Ureter (tissue), 1 donor: ENCODE data around the gene MAML3. TPM values are rescaled to one million over a fixed set of nuclear protein-coding genes. Genes with fewer than 3 reads are reported as not detected.

ENCODE experiments used
- DNase-seq: peaks from one replicate; pipeline ENCODE4 v3.0.0-alpha.2; 2020; ENCODE audit warnings: low spot score
- total RNA-seq: library from RNA; stranded (reverse); gene quantifications from one replicate; pipeline ENCODE4 v1.2.4, GENCODE V29; 2023
- donor health status: DM: yes; HTN: yes; CAD: no.

Gene MAML3
- total RNA-seq, 1 donor from 2014 or later, result 23.4 TPM

DNA sequence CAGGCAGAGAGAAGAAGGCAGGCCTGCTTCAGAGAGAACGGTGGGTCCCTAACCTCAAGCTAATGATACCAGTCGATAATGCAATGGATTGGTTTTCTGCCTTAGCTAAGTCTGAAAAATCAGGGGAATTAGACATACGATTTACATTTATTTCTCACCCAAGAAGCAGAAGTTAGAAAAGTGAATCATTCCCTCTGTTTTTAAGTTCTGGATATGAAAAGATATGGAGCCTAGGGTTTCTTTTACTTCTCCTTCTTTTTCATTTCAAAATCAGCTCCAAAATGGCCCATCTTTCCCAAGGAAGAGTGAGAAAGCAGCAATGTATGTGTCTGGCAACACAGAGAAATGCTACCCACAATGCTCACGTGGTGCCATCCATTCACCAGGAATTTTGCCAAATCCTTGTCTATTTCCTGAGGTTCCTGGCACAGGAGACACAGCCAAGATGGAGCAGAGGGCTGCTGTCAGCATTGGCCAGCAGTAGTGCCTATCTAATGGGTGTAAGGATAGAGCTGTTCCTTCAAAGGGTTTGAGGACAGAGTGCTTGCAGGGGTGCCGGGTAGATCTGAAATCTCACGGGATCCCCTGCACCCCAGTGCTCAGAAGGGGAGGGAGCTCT, 231.5 kb downstream of the MAML3 start:
- no peak for DNase-seq

- no peak for DNase-seq
Observed at GRCh38 chr4:139921429-139922184, 232.4 kb downstream of the MAML3 start.

DNA sequence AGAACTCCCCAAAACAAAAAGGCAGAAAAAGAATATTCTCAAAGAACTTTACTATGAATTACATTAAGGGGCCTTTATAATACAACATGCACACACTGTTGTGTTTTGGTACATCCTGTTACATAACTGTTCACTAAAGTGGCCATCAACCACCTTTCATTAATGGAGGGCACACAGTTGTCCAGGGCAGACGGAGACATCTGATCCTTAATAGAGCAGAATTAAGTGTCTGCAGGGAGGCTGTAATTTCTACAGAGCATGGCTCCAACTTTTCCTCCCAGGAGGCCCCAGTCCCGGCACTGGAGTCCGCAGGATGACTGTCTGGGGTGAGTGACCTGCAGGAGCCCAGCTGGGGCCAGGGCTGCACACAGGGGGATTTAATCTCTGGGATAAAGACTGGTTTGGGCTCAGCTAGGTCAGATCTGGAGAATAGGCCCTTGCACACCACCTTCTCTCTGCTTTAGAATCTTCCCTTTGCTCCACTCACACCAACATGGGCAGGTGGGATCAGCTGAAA, 233.4 kb downstream of the MAML3 start:
- DNase-seq, result no peak

- no peak for DNase-seq
Observed at GRCh38 chr4:139919521-139919920, 234.5 kb downstream of the MAML3 start.

- no peak for DNase-seq
Observed at GRCh38 chr4:139919004-139919403, 235.0 kb downstream of the MAML3 start.

DNA sequence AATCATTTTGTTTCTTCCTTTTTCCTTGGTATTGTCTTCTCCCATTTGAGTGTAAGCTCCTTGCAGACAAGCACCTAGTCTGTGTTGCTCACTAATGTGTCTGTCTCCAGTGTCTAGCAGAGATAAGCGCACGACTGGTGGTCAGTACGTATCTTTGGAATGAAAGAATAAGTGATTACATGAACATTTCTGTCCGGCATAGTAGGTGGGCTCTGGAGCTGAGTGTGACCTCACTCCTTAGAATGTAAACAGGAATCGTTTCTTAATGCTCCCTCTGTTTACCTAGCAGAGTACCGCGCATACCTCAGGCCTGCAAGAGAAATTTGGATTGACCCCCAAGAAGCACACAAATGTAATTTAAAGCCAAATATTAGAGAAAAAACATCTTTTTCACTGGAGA, 235.4 kb downstream of the MAML3 start:
- no peak for DNase-seq

DNA sequence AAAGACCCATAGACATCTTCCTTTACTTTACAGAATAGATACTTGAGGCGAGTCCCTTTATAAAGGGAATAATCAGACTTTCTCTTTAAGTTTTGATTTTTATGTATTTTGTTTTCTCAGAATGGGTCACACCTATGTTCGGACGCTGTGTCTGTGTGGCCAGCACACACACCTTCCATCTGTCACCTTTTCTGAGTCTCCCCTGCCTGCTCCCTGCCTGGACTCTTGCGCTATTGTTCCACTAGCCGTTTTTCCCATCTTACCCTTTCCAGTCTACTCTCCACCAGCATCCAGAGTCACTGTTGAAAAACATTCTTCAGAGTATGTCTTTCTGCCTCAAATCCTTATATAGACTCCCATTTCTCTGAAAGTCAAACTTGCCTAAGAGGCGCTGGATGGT, 236.1 kb downstream of the MAML3 start:
- no peak for DNase-seq

DNA sequence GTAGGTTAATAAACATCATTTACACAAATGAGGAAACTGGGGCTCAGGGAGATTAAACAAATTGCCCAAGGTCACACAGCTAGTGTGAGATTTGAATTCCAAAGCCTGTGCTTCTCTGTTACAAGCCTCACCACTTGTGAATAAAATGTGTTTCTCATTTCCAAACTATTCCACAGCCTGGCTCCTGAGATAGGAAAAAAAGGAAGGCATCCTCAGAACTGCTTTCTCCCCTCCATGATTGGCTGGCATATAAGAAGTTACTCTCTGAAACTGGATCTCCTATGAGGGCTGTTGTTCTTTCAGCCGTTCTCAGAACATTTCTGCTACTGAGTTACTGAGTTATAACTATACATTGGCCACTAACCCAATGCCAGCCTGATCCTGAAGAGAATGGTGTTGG, 237.9 kb downstream of the MAML3 start:
- DNase-seq, result no peak

GRCh38 chr4:139915037-139915436, 238.9 kb downstream of the MAML3 start:
- DNase-seq, result no peak

- no peak for DNase-seq
Observed at GRCh38 chr4:139913995-139914598, 239.9 kb downstream of the MAML3 start.

DNA sequence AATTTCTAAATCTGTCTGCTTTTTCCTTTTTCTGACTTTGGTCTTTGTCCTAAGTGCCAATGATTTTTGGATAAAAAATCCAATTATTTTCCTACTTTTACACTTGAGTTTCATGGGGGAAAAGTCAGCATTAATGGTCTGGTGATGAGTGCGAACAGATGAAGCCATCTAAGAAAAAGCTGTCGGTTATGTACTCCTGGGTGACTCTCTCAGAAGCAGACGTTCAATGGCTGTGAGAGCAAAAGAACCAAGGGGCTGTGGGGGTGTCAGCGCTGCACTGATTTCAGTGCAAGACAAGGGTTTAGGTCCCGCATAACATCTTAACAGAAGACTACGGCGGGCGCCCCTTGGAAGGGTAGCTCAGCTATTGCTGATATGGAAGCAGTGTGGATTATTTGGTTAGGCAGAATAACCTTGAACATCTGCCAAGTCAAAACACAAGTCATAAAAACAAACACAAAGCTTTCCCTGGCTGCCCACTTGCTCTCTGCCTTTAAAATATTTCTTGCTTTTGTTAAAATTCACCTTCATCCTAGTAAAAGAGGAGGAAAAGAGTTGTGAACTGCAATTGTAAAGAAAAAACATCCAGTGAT, 240.5 kb downstream of the MAML3 start:
- no peak for DNase-seq

DNA sequence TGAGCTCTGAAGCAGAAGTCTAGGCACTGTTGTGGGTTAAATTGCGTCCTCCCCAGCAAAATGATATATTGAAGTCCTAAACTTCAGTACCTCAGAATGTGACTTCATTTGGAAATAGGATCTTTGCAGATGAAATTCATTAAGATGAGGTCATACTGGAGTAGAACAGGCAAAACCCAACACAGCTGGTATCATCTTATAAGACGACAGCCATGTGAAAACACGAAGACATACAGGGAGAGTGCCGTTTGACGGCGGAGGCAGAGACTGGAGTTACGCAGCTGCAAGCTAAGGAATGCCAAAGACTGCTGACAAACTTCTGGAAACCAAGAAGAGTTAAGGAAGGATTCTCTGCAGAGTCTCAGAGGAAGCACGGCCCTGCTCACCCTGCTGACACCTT, 241.5 kb downstream of the MAML3 start:
- DNase-seq, result no peak

- no peak for DNase-seq
Observed at GRCh38 chr4:139910106-139910505, 243.9 kb downstream of the MAML3 start.

- no peak for DNase-seq
Observed at GRCh38 chr4:139908636-139909437, 245.1 kb downstream of the MAML3 start.

GRCh38 chr4:139907001-139907809, 246.8 kb downstream of the MAML3 start:
- DNase-seq, result no peak

- no peak for DNase-seq
Observed at GRCh38 chr4:139905489-139905888, 248.5 kb downstream of the MAML3 start.

DNA sequence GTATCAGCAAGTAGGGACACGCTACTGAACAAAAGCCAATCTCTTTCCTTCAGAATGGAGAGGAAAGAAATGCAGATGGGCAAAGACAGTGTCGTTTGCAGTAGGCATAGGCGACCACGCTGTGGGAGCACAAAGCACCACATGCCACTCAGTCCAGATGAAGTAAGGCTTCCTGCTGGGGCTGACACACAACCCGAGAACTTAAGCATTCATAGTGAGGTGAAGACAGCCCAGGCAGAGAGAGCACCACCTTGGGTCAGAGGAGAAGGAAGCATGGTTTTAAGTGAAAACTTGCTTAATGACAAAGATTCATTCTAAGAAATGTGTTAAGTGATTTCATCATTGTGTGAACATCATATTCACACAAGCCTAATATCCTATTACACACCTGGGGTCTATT, 249.6 kb downstream of the MAML3 start:
- no peak for DNase-seq

GRCh38 chr4:139903845-139904244, 250.1 kb downstream of the MAML3 start:
- no peak for DNase-seq

DNA sequence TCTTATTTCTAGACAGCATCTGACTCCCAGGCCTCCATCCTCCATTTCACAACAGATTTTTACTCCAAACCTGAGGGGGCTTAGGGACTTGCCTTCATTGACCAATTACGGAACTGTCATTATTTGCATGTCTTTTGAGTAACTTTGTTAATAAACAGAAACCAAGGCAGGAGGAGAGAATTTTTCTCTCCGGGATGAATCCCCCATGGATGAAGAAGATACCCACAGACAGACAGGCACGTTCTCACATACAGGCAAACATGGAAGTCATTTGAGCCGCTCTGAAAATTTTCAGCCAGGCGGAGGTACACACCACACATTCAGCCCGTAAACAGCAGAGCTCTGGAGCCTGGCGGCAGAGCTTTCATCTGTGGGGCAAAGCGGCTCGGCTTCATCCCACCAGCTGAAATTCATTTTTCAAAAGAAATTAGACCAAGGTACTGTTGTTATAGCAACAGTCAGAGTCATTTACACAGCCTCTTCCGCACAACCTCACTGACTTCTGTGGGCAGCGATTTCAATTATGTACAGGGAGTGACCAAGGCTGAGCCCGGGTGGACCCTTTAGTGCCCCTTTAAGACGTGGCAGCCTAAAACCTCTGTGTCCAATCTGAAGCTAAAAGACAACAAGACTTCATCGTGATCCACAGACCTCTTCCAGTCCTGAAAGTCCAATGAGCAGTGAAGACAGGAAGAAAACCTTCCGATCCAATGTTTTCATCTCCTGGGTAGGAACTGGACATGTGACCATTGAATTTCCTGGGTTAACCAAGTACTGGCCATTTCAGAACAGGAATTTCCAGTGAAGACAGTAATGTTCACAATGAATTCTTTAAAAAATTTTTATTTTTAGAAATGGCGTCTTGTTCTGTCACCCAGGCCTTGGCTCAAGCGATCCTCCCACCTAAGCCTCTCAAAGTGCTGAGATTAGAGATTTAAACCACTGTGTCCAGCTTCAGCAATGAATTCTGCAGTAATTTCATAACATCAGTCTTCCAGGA, 251.4 kb downstream of the MAML3 start:
- no peak for DNase-seq
